Measurements from ENCODE around the gene CHAF1A.

CHAF1A gene

DNA sequence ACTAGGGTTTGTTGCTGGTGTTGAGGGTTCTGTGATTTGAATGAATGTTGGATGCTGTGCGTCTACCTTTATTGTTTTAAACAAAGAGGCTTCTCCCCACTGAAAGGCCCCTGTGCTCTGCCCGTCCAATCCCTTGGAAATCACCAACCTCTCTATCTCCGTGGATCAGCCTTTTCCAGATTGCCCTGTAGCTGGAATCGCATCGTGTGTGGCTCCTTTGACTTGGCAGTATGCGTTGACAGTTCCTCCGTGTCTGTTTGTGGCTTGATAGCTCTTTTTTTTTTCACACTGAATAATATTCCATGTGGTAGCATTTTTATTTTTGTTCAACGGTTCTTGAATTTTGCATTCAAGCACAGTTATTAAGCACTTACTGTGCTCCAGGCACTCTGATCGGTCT lies 32.0 kb downstream of the CHAF1A start:
- no peaks in the 10 kb centered on the region for H3K4me1 ChIP-seq
- intact Hi-C loops (cut with DNase I; ENCODE audit: low total_unique reads) = no loop called here
- peaks cover 0 to 54% (median 30%) of the 10 kb centered on the region in 3 donors for H3K36me3 ChIP-seq
- H3K4me3 ChIP-seq = no peak overlapping the region
- DNase-seq = no peak
- TF ChIP-seq, protein P1, sequence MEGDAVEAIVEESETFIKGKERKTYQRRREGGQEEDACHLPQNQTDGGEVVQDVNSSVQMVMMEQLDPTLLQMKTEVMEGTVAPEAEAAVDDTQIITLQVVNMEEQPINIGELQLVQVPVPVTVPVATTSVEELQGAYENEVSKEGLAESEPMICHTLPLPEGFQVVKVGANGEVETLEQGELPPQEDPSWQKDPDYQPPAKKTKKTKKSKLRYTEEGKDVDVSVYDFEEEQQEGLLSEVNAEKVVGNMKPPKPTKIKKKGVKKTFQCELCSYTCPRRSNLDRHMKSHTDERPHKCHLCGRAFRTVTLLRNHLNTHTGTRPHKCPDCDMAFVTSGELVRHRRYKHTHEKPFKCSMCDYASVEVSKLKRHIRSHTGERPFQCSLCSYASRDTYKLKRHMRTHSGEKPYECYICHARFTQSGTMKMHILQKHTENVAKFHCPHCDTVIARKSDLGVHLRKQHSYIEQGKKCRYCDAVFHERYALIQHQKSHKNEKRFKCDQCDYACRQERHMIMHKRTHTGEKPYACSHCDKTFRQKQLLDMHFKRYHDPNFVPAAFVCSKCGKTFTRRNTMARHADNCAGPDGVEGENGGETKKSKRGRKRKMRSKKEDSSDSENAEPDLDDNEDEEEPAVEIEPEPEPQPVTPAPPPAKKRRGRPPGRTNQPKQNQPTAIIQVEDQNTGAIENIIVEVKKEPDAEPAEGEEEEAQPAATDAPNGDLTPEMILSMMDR (IDR thresholded peaks at IDR 0.05) = no peak
- H3K27ac ChIP-seq = no peak overlapping the region
- no peaks in the 10 kb centered on the region for H3K27me3 ChIP-seq
- H3K9me3 ChIP-seq = no peaks in the 10 kb centered on the region

DNA sequence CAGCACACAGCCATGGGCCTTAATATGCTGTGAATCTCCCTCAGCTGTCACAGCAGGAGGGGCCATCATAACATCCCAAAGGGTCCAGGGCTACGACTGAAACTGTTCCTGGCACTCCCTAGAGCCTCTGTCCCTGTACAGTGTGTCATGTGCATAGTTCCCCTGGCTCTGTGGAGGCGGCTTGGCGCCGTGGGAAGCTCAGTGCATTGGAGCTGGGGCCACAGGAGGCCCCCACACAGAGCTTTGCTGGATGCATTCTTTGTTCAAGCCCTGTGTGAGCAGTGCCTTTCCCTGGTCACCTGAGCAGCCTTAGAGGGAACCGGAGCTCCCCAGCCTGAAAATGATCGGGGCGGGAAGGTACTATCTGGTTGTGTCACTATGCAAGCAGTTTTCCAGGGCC lies 33.8 kb downstream of the CHAF1A start:
- Histone ChIP-seq H3K4me3 (no peak overlapping the region), H3K27me3 (no peaks in the 10 kb centered on the region), H3K36me3 (peaks cover 0 to 42% (median 18%) of the 10 kb centered on the region in 3 donors), H3K27ac (no peak overlapping the region), H3K4me1 (no peaks in the 10 kb centered on the region), H3K9me3 (no peaks in the 10 kb centered on the region)
- intact Hi-C loops (cut with DNase I; ENCODE audit: low total_unique reads) = no loop called here
- TF ChIP-seq, protein P1 (IDR thresholded peaks at IDR 0.05) = no peak
- no peak for DNase-seq

DNA sequence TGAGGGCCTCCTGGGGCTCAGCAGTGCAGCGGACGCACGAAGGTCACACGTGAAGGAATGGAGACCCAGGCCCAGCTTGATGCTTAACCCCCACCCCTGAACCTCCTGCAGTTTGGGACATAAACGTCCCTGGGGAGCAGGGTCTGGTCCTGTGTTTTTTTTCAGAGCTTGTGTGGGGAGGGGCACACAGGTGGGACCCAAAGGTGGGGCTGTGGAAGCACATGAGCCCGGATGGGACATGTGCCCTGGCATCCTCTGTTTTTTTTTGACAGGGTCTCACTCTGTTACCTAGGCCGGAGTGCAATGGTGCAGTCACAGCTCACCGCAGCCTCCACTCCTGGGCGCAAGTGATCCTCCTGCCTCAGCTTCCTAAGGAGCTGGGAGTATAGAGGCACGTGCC lies 34.7 kb downstream of the CHAF1A start:
- Histone ChIP-seq H3K27me3 (no peaks in the 10 kb centered on the region), H3K36me3 (peaks cover 0 to 33% (median 15%) of the 10 kb centered on the region in 3 donors), H3K27ac (no peak overlapping the region), H3K4me1 (no peaks in the 10 kb centered on the region), H3K9me3 (no peaks in the 10 kb centered on the region), H3K4me3 (no peak overlapping the region)
- no peak for DNase-seq
- TF ChIP-seq, protein P1 (IDR thresholded peaks at IDR 0.05) = no peak
- intact Hi-C loops (cut with DNase I; ENCODE audit: low total_unique reads) = no loop called here

DNA sequence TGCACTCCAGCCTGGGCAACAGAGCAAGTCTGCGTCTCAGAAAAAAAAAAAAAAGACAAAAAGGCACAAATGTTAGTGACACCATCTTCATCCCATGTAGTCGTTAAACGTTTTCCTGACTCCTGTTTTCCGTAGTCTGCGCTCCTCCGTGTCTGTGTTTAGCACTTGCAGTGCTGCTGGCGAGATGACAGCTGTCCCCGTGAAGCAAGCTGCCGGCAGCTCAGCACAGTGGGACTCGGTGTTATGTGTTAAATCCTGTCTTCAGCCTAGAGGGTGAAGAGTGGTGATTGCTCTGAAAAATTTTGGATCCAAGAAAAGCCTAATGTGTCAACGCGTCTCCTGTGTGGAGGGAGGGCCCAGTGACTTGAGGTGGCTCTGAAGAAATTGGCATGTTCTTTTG lies 36.8 kb downstream of the CHAF1A start:
- Histone ChIP-seq H3K36me3 (peaks cover 0 to 21% (median 7%) of the 10 kb centered on the region in 3 donors), H3K27me3 (no peaks in the 10 kb centered on the region), H3K27ac (no peak overlapping the region), H3K9me3 (no peaks in the 10 kb centered on the region), H3K4me1 (peaks cover 0 to 6% (median 0%) of the 10 kb centered on the region in 4 donors), H3K4me3 (no peak overlapping the region)
- DNase-seq = no peak
- intact Hi-C loops (cut with DNase I; ENCODE audit: low total_unique reads) = no loop called here
- TF ChIP-seq, protein P1 (IDR thresholded peaks at IDR 0.05) = no peak

DNA sequence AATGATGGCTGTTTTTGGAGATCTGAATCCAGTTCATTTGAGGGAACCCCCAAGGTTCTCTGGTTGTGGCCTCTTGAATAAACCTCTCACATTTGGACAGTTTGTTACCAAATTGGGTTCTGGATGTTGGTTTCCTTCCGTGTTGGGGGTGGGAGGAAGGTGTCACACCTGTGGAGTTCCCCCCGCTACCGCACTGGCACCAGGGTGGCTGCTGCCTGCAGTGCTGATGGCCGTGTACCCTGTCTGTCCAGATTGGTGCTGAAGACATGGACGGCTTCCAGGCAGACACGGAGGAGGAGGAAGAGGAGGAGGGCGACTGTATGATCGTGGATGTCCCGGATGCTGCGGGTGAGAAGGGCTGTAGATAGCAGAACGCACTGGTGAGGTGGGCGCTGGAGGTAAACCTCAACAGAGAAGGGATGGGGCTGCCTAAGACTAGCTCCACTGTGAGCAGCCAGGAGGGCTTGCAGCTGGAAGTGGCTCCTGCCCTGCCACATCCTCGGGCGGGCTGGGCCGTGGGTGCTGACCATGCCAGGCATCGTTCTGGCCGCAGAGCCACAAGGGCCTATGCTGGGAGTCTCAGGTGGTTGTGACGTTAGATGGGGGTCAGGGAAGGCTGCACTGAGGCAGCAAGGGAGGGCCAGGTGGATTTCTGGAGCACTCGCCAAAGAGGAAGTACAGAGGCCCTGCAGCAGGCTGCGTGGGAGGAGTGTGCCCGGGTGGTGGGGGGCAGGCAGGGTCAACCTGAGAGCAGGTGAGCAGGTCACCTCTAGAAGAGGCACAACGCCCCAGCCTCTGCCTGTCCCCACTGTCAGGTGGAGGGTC lies 39.8 kb downstream of the CHAF1A start:
- no peak overlapping the region for H3K4me3 ChIP-seq
- peaks cover 0 to 6% (median 0%) of the 10 kb centered on the region in 4 donors for H3K4me1 ChIP-seq
- peaks cover 23 to 45% (median 32%) of the 10 kb centered on the region in 3 donors for H3K36me3 ChIP-seq
- no peaks in the 10 kb centered on the region for H3K27me3 ChIP-seq
- no peak for DNase-seq
- no peak overlapping the region for H3K27ac ChIP-seq
- intact Hi-C loops (cut with DNase I; ENCODE audit: low total_unique reads) = no loop called here
- TF ChIP-seq, protein P1 (IDR thresholded peaks at IDR 0.05) = no peak
- no peaks in the 10 kb centered on the region for H3K9me3 ChIP-seq
